T follicular helper cell (primary cell): ENCODE data around the gene DICER1.
A peak's percentile ranks its signal among the peaks of the same experiment; 100 is the strongest.
"Not testable (repeated sequence)": the region's sequence is repeated elsewhere in the genome, so short reads cannot be mapped to it uniquely, and the experiment has no call there.

Source experiments
- DNase-seq: peaks from one replicate; pipeline ENCODE4 v3.0.0-alpha.2; 2020; ENCODE audit warnings: low read depth

Gene DICER1

GRCh38 chr14:95185033-95185766, 27.9 kb upstream of the DICER1 start:
- no peak for DNase-seq

GRCh38 chr14:95184413-95184790, 27.1 kb upstream of the DICER1 start:
- no peak for DNase-seq

- DNase-seq = no peak
These were observed 26.4 kb upstream of the DICER1 start for GRCh38 chr14:95183532-95184412.

GRCh38 chr14:95183082-95183481, 25.8 kb upstream of the DICER1 start:
- DNase-seq = no peak

GRCh38 chr14:95182379-95182778, 25.1 kb upstream of the DICER1 start:
- no peak for DNase-seq

- DNase-seq = no peak
These were observed 23.8 kb upstream of the DICER1 start for GRCh38 chr14:95180966-95181741.

GRCh38 chr14:95175670-95176069, 18.3 kb upstream of the DICER1 start:
- not testable (repeated sequence) for DNase-seq

- no peak for DNase-seq
These were observed 17.0 kb upstream of the DICER1 start for GRCh38 chr14:95174184-95174792.

GRCh38 chr14:95173518-95173917, 16.2 kb upstream of the DICER1 start:
- DNase-seq = no peak

GRCh38 chr14:95167177-95167576, 9.8 kb upstream of the DICER1 start:
- no peak for DNase-seq

- DNase-seq = no peak
These were observed 8.2 kb upstream of the DICER1 start for GRCh38 chr14:95165517-95165916.

- DNase-seq = no peak
These were observed 7.2 kb upstream of the DICER1 start for GRCh38 chr14:95164506-95164905.

GRCh38 chr14:95163666-95164065, 6.3 kb upstream of the DICER1 start:
- no peak for DNase-seq

- DNase-seq = no peak
These were observed 5.8 kb upstream of the DICER1 start for GRCh38 chr14:95163132-95163531.

- DNase-seq = no peak
These were observed 5.3 kb upstream of the DICER1 start for GRCh38 chr14:95162641-95163040.

GRCh38 chr14:95157048-95157326, 342 bp downstream of the DICER1 start:
- no peak for DNase-seq

GRCh38 chr14:95156161-95157047, 925 bp downstream of the DICER1 start:
- DNase-seq = peak; percentile 14

- no peak for DNase-seq
These were observed 2.3 kb downstream of the DICER1 start for GRCh38 chr14:95155045-95155444.

- no peak for DNase-seq
These were observed 3.5 kb downstream of the DICER1 start for GRCh38 chr14:95153866-95154265.

- no peak for DNase-seq
These were observed 5.8 kb downstream of the DICER1 start for GRCh38 chr14:95151561-95151960.

- no peak for DNase-seq
These were observed 6.4 kb downstream of the DICER1 start for GRCh38 chr14:95150910-95151309.
